ENCODE measurements around the gene SHISA6.

DNA sequence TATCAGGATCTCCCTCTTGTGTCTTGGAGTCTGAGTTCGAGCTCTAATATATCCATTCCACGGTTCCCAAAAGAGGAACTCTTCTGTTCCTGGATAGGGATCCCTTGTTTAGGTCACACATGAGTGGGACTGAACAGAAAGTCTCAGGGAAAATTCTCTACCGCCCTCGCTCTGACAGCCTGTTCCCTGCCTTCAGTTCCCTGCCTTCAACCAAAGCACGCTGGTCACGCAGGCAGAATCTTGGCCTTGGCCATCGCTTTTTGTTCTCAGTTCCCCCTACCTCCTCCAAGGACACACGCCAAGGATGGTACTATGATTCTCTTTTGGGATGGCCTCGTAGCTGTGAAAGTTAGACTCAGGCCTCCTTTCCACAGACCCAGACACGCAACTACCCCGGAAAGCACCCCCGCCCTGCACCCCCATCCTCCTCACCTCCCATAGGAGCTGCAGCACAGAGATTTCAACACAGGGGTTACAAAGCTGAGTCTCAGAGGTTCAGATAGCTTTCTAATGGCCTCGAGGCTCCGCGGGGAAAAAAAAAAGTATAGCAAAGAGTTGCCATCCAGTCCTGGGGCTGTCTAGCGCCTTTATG, 1.5 kb upstream of the SHISA6 start:
- TF ChIP-seq, protein P1, sequence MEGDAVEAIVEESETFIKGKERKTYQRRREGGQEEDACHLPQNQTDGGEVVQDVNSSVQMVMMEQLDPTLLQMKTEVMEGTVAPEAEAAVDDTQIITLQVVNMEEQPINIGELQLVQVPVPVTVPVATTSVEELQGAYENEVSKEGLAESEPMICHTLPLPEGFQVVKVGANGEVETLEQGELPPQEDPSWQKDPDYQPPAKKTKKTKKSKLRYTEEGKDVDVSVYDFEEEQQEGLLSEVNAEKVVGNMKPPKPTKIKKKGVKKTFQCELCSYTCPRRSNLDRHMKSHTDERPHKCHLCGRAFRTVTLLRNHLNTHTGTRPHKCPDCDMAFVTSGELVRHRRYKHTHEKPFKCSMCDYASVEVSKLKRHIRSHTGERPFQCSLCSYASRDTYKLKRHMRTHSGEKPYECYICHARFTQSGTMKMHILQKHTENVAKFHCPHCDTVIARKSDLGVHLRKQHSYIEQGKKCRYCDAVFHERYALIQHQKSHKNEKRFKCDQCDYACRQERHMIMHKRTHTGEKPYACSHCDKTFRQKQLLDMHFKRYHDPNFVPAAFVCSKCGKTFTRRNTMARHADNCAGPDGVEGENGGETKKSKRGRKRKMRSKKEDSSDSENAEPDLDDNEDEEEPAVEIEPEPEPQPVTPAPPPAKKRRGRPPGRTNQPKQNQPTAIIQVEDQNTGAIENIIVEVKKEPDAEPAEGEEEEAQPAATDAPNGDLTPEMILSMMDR (optimal IDR thresholded peaks at IDR 0.05 in 1 of 3, IDR thresholded peaks at IDR 0.05 in 1 of 3, conservative IDR thresholded peaks at IDR 0.05 in 1 of 3; ENCODE audit: extremely low read depth in 1 of 3, insufficient read depth in 2 of 3, low read length in 3 of 3) = no peak
- TF ChIP-seq EZH2 (IDR thresholded peaks at IDR 0.05; ENCODE audit: low read length) = no peak
